ENCODE results near the gene CAST. TPM values are rescaled to one million over a fixed set of nuclear protein-coding genes. Genes with fewer than 3 reads are reported as not detected.

CAST gene
- total RNA-seq, 1 donor from 2014 or later, result 287 TPM

GRCh38 chr5:96726802-96727201 is 64.6 kb downstream of the CAST start:
- TF ChIP-seq CTCF (IDR thresholded peaks at IDR 0.05; ENCODE audit: insufficient read depth, low read depth, low read length) (no peak), EZH2 (IDR thresholded peaks at IDR 0.05; ENCODE audit: insufficient read depth, low read length) (no peak)
- H3K79me2 ChIP-seq (ENCODE audit: insufficient read depth, low read length), result peaks cover 16% of the 10 kb centered on the region

GRCh38 chr5:96729156-96729555 is 67.0 kb downstream of the CAST start:
- peaks cover 2% of the 10 kb centered on the region for H3K9me3 Mint-ChIP-seq (ENCODE audit: unreplicated experiment)
- no peak for FAIRE-seq

More at GRCh38 chr5:96726802-96727201, 64.6 kb downstream of the CAST start:
- H4K20me1 ChIP-seq (ENCODE audit: insufficient read depth, low read length), result peaks cover 17% of the 10 kb centered on the region
- H3K9ac ChIP-seq (ENCODE audit: low read length), result no peak overlapping the region
- no peak overlapping the region for H3K4me3 Mint-ChIP-seq (ENCODE audit: unreplicated experiment)
- no peak overlapping the region for H2AFZ ChIP-seq (ENCODE audit: low read depth, low read length)
- H3K9me3 Mint-ChIP-seq (ENCODE audit: unreplicated experiment), result no peaks in the 10 kb centered on the region
- no peaks in the 10 kb centered on the region for H3K9me3 ChIP-seq (ENCODE audit: insufficient read depth, low read depth, low read length)
- no peak overlapping the region for H3K27ac ChIP-seq (ENCODE audit: low read depth, low read length)
- no peak overlapping the region for H3K4me2 ChIP-seq (ENCODE audit: low read length)
- H3K4me1 ChIP-seq (ENCODE audit: insufficient read depth, low read length), result no peaks in the 10 kb centered on the region
- DNase-seq (ENCODE audit: low read depth) (no peak), FAIRE-seq (no peak)
- peaks cover 8% of the 10 kb centered on the region for H3K4me1 Mint-ChIP-seq (ENCODE audit: low read depth, unreplicated experiment)
- peaks cover 5% of the 10 kb centered on the region for H3K36me3 Mint-ChIP-seq (ENCODE audit: low read depth, unreplicated experiment)
- peak overlapping the region; percentile 23 for H3K27ac Mint-ChIP-seq (ENCODE audit: unreplicated experiment)
- H3K4me3 ChIP-seq (ENCODE audit: insufficient read depth, low read depth, low read length), result no peak overlapping the region
- peaks cover 24% of the 10 kb centered on the region for H3K36me3 ChIP-seq (ENCODE audit: insufficient read depth, low read length)
- H3K27me3 ChIP-seq (ENCODE audit: insufficient read depth, low read length), result no peaks in the 10 kb centered on the region
- H3K27me3 Mint-ChIP-seq (ENCODE audit: low read depth, unreplicated experiment), result no peaks in the 10 kb centered on the region

More at GRCh38 chr5:96729156-96729555, 67.0 kb downstream of the CAST start:
- Mint-ChIP-seq H3K27me3 (ENCODE audit: low read depth, unreplicated experiment) (no peaks in the 10 kb centered on the region), H3K36me3 (ENCODE audit: low read depth, unreplicated experiment) (peaks cover 8% of the 10 kb centered on the region), H3K4me1 (ENCODE audit: low read depth, unreplicated experiment) (peaks cover 4% of the 10 kb centered on the region), H3K27ac (ENCODE audit: unreplicated experiment) (no peak overlapping the region), H3K4me3 (ENCODE audit: unreplicated experiment) (no peak overlapping the region)
- H3K27me3 ChIP-seq (ENCODE audit: insufficient read depth, low read length), result no peaks in the 10 kb centered on the region
- H3K4me1 ChIP-seq (ENCODE audit: insufficient read depth, low read length), result peaks cover 3% of the 10 kb centered on the region
- H3K9ac ChIP-seq (ENCODE audit: low read length), result no peak overlapping the region
- no peak overlapping the region for H2AFZ ChIP-seq (ENCODE audit: low read depth, low read length)
- no peak overlapping the region for H3K4me3 ChIP-seq (ENCODE audit: insufficient read depth, low read depth, low read length)
- H3K36me3 ChIP-seq (ENCODE audit: insufficient read depth, low read length), result peaks cover 28% of the 10 kb centered on the region
- H3K27ac ChIP-seq (ENCODE audit: low read depth, low read length), result no peak overlapping the region
- H3K4me2 ChIP-seq (ENCODE audit: low read length), result no peak overlapping the region
- peaks cover 7% of the 10 kb centered on the region for H3K79me2 ChIP-seq (ENCODE audit: insufficient read depth, low read length)
- peaks cover 14% of the 10 kb centered on the region for H4K20me1 ChIP-seq (ENCODE audit: insufficient read depth, low read length)
- no peaks in the 10 kb centered on the region for H3K9me3 ChIP-seq (ENCODE audit: insufficient read depth, low read depth, low read length)
- TF ChIP-seq EZH2 (IDR thresholded peaks at IDR 0.05; ENCODE audit: insufficient read depth, low read length), result no peak
- TF ChIP-seq CTCF (IDR thresholded peaks at IDR 0.05; ENCODE audit: insufficient read depth, low read depth, low read length), result no peak
- no peak for DNase-seq (ENCODE audit: low read depth)

All from astrocyte (in vitro differentiated cells and primary cell).